Ureter (tissue), 1 donor: ENCODE data around the gene UNC13B. TPM values are rescaled to one million over a fixed set of nuclear protein-coding genes. Genes with fewer than 3 reads are reported as not detected.
"Not testable (repeated sequence)": the region's sequence is repeated elsewhere in the genome, so short reads cannot be mapped to it uniquely, and the experiment has no call there.

Experiments
- DNase-seq: peaks from one replicate; pipeline ENCODE4 v3.0.0-alpha.2; 2020; ENCODE audit warnings: low spot score
- total RNA-seq: library from RNA; stranded (reverse); gene quantifications from one replicate; pipeline ENCODE4 v1.2.4, GENCODE V29; 2023
- donor health status: DM: yes; HTN: yes; CAD: no.

The UNC13B gene
- total RNA-seq, 1 donor from 2014 or later, result 49.5 TPM

- no peak for DNase-seq
Observed at GRCh38 chr9:35163413-35163812, 1.6 kb downstream of the UNC13B start.

- DNase-seq, result no peak
Observed at GRCh38 chr9:35164711-35165110, 2.9 kb downstream of the UNC13B start.

GRCh38 chr9:35167429-35167828 lies 5.6 kb downstream of the UNC13B start:
- DNase-seq, result not testable (repeated sequence)

GRCh38 chr9:35168963-35169362 lies 7.2 kb downstream of the UNC13B start:
- DNase-seq, result no peak

- DNase-seq, result no peak
Observed at GRCh38 chr9:35172878-35173277, 11.1 kb downstream of the UNC13B start.

GRCh38 chr9:35177520-35177919 lies 15.7 kb downstream of the UNC13B start:
- DNase-seq, result no peak

- DNase-seq, result no peak
Observed at GRCh38 chr9:35179347-35180280, 17.8 kb downstream of the UNC13B start.

- DNase-seq, result no peak
Observed at GRCh38 chr9:35180801-35181200, 19.0 kb downstream of the UNC13B start.

GRCh38 chr9:35182401-35182800 lies 20.6 kb downstream of the UNC13B start:
- DNase-seq, result not testable (repeated sequence)

- DNase-seq, result not testable (repeated sequence)
Observed at GRCh38 chr9:35182996-35183754, 21.4 kb downstream of the UNC13B start.

- DNase-seq, result not testable (repeated sequence)
Observed at GRCh38 chr9:35183755-35184480, 22.1 kb downstream of the UNC13B start.

GRCh38 chr9:35186524-35186923 lies 24.7 kb downstream of the UNC13B start:
- DNase-seq, result no peak

- no peak for DNase-seq
Observed at GRCh38 chr9:35190203-35190602, 28.4 kb downstream of the UNC13B start.

- no peak for DNase-seq
Observed at GRCh38 chr9:35191105-35191504, 29.3 kb downstream of the UNC13B start.

- no peak for DNase-seq
Observed at GRCh38 chr9:35193762-35194161, 32.0 kb downstream of the UNC13B start.

- DNase-seq, result no peak
Observed at GRCh38 chr9:35195683-35196082, 33.9 kb downstream of the UNC13B start.

GRCh38 chr9:35198191-35198590 lies 36.4 kb downstream of the UNC13B start:
- DNase-seq, result no peak

GRCh38 chr9:35203528-35203927 lies 41.7 kb downstream of the UNC13B start:
- DNase-seq, result no peak

GRCh38 chr9:35205340-35205739 lies 43.5 kb downstream of the UNC13B start:
- no peak for DNase-seq

GRCh38 chr9:35211854-35212253 lies 50.0 kb downstream of the UNC13B start:
- DNase-seq, result no peak

GRCh38 chr9:35220659-35221338 lies 59.0 kb downstream of the UNC13B start:
- DNase-seq, result no peak
